Panc1 (cell line): Measurements from ENCODE around the gene PUS3.

Experiments
- POLR2AphosphoS5 ChIP-seq: IDR thresholded peaks from 2 replicates; pipeline ENCODE4 v1.6.1; 2012; ENCODE audit warnings: mild to moderate bottlenecking, low read depth, low read length, moderate library complexity
- TCF7L2 ChIP-seq: IDR thresholded peaks from 2 replicates; pipeline ENCODE4 v1.6.1; 2011; ENCODE audit warnings: mild to moderate bottlenecking, low read depth, low read length, inconsistent platforms
- TF ChIP-seq, protein P1 (sequence below): fragments of 450-650 bp; IDR thresholded peaks from 2 replicates; pipeline ENCODE4 v1.5.1; 2017; ENCODE audit warnings: mild to moderate bottlenecking

DNA sequence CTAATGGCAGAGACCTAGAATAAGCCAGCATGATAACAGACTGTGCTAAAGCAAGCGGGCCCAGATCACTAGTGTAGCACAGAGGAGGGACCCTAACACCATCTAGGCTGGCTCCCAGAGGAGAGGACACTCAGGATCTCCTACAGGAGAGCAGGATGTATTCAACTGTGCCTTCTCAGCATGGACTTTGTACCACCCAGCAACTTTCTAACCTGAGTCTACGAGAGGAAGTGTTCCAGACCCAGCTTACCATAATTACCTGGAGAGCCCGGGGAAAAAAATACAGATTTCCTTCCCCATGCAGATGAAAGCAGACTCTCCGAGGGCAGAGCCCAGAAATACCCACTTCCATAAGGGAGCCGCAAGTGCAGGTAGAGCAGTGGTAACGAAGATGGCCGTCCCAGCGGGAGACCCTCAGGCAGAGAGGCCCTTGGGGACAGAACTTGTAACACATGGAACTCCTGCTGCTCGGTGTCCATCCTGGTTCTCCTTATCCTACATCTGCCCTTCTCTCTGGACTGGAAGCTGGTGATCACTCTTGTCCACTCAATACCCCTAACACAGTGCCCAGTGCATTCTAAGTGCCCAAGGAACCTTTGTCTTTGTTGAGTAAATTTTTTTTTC is 21.5 kb upstream of the PUS3 start:
- no peak for TF ChIP-seq POLR2AphosphoS5
- TF ChIP-seq, protein P1, sequence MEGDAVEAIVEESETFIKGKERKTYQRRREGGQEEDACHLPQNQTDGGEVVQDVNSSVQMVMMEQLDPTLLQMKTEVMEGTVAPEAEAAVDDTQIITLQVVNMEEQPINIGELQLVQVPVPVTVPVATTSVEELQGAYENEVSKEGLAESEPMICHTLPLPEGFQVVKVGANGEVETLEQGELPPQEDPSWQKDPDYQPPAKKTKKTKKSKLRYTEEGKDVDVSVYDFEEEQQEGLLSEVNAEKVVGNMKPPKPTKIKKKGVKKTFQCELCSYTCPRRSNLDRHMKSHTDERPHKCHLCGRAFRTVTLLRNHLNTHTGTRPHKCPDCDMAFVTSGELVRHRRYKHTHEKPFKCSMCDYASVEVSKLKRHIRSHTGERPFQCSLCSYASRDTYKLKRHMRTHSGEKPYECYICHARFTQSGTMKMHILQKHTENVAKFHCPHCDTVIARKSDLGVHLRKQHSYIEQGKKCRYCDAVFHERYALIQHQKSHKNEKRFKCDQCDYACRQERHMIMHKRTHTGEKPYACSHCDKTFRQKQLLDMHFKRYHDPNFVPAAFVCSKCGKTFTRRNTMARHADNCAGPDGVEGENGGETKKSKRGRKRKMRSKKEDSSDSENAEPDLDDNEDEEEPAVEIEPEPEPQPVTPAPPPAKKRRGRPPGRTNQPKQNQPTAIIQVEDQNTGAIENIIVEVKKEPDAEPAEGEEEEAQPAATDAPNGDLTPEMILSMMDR = no peak
- no peak for TF ChIP-seq TCF7L2
